Measurements from ENCODE around the gene UIMC1.

- TF ChIP-seq, protein P1, sequence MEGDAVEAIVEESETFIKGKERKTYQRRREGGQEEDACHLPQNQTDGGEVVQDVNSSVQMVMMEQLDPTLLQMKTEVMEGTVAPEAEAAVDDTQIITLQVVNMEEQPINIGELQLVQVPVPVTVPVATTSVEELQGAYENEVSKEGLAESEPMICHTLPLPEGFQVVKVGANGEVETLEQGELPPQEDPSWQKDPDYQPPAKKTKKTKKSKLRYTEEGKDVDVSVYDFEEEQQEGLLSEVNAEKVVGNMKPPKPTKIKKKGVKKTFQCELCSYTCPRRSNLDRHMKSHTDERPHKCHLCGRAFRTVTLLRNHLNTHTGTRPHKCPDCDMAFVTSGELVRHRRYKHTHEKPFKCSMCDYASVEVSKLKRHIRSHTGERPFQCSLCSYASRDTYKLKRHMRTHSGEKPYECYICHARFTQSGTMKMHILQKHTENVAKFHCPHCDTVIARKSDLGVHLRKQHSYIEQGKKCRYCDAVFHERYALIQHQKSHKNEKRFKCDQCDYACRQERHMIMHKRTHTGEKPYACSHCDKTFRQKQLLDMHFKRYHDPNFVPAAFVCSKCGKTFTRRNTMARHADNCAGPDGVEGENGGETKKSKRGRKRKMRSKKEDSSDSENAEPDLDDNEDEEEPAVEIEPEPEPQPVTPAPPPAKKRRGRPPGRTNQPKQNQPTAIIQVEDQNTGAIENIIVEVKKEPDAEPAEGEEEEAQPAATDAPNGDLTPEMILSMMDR (IDR thresholded peaks at IDR 0.05 in 4 of 5, conservative IDR thresholded peaks at IDR 0.05 in 1 of 5): no peak
- TF ChIP-seq POLR2A (IDR thresholded peaks at IDR 0.05): no peak
These were observed 62.8 kb downstream of the UIMC1 start for GRCh38 chr5:176943816-176944215.

Measured in gastrocnemius medialis (tissue), 4 donors.